Upper lobe of left lung (tissue), 6 donors: ENCODE results near the gene GNA14. TPM values are rescaled to one million over a fixed set of nuclear protein-coding genes. Genes with fewer than 3 reads are reported as not detected.

ENCODE experiments used
- ATAC-seq, 2 donors: fragments of 200-7000 bp; cut with Tn5 transposase; one replicate each; pipeline ENCODE4 v1.9.1; 2022; ENCODE audit warnings: mild to moderate bottlenecking in 2 of 2, moderate library complexity in 2 of 2; ENCODE audit not compliant: low FRiP score in 2 of 2
- DNase-seq, 2 donors: peaks; one replicate each; pipeline ENCODE4 v3.0.0-alpha.2; 2019 to 2020
- H3K27ac ChIP-seq, 4 donors: fragments of 200-600 bp; sonication (generic); one replicate each; pipeline ENCODE4 v1.5.1; 2016 to 2019
- H3K27me3 ChIP-seq, 4 donors: fragments of 200-600 bp; sonication (generic); one replicate each; pipeline ENCODE4 v1.5.1; 2017 to 2019
- H3K36me3 ChIP-seq, 4 donors: fragments of 200-600 bp; sonication (generic); one replicate each; pipeline ENCODE4 v1.5.1; 2016 to 2019
- H3K4me1 ChIP-seq, 4 donors: fragments of 200-600 bp; sonication (generic); one replicate each; pipeline ENCODE4 v1.5.1; 2018 to 2019
- H3K4me3 ChIP-seq, 4 donors: fragments of 200-600 bp; sonication (generic); one replicate each; pipeline ENCODE4 v1.5.1; 2017 to 2019; ENCODE audit warnings: mild to moderate bottlenecking in 2 of 4, moderate library complexity in 1 of 4
- H3K9me3 ChIP-seq, 4 donors: fragments of 200-600 bp; sonication (generic); one replicate each; pipeline ENCODE4 v1.5.1; 2018 to 2019
- EP300 ChIP-seq, 4 donors: sonication (generic); formaldehyde crosslinking; IDR thresholded peaks; one replicate each; pipeline ENCODE4 v1.5.1; 2017; ENCODE audit warnings: antibody characterized with exemption in 4 of 4, control low read depth in 2 of 4
- POLR2A ChIP-seq, 4 donors: fragments of 450-650 bp; IDR thresholded peaks; one replicate each; pipeline ENCODE4 v1.5.1; 2016 to 2017; ENCODE audit warnings: antibody characterized with exemption in 4 of 4, mild to moderate bottlenecking in 2 of 4
- POLR2AphosphoS5 ChIP-seq, 2 donors: sonication (generic); formaldehyde crosslinking; IDR thresholded peaks; one replicate each; pipeline ENCODE4 v1.5.1; 2017; ENCODE audit warnings: antibody characterized with exemption in 2 of 2
- WGBS, 2 donors: methylation state at CpG; one replicate each; pipeline ENCODE4 v1.1.5; 2017 to 2018; 5-methylcytosine and 5-hydroxymethylcytosine counted together
- total RNA-seq, 6 donors: library from RNA; depleted of rRNA in 4 of 6; stranded (reverse); fragments of >200 nt in 4 of 6; gene quantifications; one replicate each; pipeline versions ENCODE4 v1.1.0 to v1.2.1, GENCODE V29; 2016 to 2021
- TF ChIP-seq, protein P1 (sequence below), 6 experiments: fragments of 450-650 bp in 4 of 6; fragments of 200-600 bp in 2 of 6; sonication (generic) in 2 of 6; IDR thresholded peaks; one replicate each; pipeline ENCODE4 v1.5.1; 2016 to 2019; ENCODE audit warnings: antibody characterized with exemption in 6 of 6
- donor health status: DM: no; HTN: no; CAD: no; lungs with moderate emphysema.
- donor health status: DM: no; HTN: yes; CAD: no; lungs with severe emphysema.

The GNA14 gene
- total RNA-seq, 6 donors from 2014 or later, result 6.0 to 28.3 (median 14.9) TPM

DNA sequence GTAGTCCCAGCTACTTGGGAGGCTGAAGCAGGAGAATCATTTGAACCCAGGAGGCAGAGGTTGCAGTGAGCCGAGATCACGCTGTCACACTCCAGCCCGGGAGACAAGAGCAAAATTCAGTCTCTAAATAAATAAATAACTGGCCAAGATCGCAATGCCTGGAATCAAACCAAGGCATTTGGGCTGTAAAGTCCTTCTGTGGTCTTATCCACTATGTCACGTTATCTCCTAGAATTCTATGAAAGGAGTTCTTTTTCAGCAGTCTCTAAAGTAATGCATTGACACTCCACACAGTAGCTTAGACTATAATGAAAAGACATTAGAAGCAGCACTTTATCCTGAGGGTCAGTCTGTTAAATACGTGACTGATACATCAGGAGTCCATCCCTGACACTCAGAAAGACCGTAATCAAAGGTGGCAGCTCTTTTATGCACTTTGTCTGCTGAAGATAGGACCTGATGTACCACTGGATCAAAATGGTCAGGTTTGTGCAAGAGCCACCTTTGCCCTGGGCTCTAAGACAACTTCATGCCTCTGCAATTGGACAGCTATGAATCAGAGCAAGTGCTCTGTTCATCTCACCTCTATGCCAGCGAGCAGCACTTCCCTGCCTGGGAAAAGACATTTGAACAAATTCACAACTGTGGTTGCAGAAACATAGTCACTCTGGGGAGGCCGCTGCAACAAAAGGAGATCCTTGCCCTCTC is 31.7 kb upstream of the GNA14 start:
- no peaks in the 10 kb centered on the region for H3K36me3 ChIP-seq
- no peaks in the 10 kb centered on the region for H3K9me3 ChIP-seq
- no peak overlapping the region for H3K27ac ChIP-seq
- H3K27me3 ChIP-seq, result no peaks in the 10 kb centered on the region
- H3K4me1 ChIP-seq, result peaks cover 0 to 6% (median 3%) of the 10 kb centered on the region in 4 donors
- DNase-seq (no peak), ATAC-seq (no peak)
- 82 to 89% methylated on average over 9 of the region's 9 CpGs for WGBS, 2 donors
- TF ChIP-seq EP300 (IDR thresholded peaks at IDR 0.05) (no peak), POLR2AphosphoS5 (IDR thresholded peaks at IDR 0.05) (no peak), POLR2A (IDR thresholded peaks at IDR 0.05) (no peak)
- TF ChIP-seq, protein P1, sequence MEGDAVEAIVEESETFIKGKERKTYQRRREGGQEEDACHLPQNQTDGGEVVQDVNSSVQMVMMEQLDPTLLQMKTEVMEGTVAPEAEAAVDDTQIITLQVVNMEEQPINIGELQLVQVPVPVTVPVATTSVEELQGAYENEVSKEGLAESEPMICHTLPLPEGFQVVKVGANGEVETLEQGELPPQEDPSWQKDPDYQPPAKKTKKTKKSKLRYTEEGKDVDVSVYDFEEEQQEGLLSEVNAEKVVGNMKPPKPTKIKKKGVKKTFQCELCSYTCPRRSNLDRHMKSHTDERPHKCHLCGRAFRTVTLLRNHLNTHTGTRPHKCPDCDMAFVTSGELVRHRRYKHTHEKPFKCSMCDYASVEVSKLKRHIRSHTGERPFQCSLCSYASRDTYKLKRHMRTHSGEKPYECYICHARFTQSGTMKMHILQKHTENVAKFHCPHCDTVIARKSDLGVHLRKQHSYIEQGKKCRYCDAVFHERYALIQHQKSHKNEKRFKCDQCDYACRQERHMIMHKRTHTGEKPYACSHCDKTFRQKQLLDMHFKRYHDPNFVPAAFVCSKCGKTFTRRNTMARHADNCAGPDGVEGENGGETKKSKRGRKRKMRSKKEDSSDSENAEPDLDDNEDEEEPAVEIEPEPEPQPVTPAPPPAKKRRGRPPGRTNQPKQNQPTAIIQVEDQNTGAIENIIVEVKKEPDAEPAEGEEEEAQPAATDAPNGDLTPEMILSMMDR (IDR thresholded peaks at IDR 0.05), result no peak
- no peak overlapping the region for H3K4me3 ChIP-seq

DNA sequence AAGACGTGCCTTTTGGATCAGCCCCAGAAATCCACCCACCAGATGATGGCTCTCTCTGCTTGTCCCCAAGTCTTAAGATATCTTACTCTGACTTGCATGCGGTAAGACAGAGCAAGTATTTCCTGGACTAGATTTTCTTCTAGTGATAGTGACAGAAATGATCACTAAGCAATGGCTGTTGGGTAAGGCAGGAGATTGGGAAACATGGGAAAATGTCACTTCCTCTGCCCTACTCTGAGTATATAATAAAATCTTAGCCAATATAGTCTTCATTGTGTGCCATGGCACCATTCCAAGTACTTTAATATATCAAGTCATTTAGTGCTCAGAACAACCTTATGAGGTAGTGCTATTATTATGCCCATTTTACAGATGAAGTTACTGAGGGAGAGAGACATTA is 31.0 kb upstream of the GNA14 start:
- Histone ChIP-seq H3K4me3 (no peak overlapping the region), H3K36me3 (no peaks in the 10 kb centered on the region), H3K27me3 (no peaks in the 10 kb centered on the region), H3K27ac (no peak overlapping the region), H3K4me1 (peaks cover 0 to 6% (median 3%) of the 10 kb centered on the region in 4 donors), H3K9me3 (no peaks in the 10 kb centered on the region)
- ATAC-seq (peak in 1 of 2 donors; percentile 29), DNase-seq (no peak)
- 32 to 52% methylated on average over 2 of the region's 2 CpGs for WGBS, 2 donors
- TF ChIP-seq POLR2A (IDR thresholded peaks at IDR 0.05), result no peak
- TF ChIP-seq POLR2AphosphoS5 (IDR thresholded peaks at IDR 0.05), result no peak
- no peak for TF ChIP-seq EP300 (IDR thresholded peaks at IDR 0.05)
- TF ChIP-seq, protein P1 (IDR thresholded peaks at IDR 0.05), result no peak

DNA sequence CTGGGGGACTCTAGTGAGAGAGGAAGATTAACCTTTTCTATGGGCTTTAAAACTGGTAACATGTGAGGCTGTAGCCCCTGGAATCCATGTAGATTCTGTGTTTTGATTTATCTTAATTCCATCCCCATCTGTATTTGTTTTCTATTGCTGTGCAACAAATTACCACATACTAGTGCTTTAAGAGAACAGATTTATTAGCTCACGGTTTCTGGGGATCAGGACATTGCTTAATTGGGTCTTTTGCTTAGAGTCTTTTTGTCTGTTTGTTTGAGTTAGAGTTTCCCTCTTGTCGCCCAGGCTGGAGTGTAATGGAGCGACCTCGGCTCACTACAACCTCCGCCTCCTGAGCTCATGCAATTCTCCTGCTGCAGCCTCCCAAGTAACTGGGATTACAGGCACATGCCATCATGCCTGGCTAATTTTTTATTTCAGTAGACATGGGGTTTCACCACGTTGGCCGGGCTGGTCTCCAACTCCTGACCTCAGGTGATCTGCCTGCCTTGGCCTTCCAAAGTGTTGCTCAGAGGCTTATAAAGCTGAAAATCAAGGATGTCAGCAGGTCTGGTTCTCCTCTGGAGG is 29.9 kb upstream of the GNA14 start:
- Histone ChIP-seq H3K4me3 (no peak overlapping the region), H3K36me3 (no peaks in the 10 kb centered on the region), H3K27ac (no peak overlapping the region), H3K27me3 (no peaks in the 10 kb centered on the region), H3K4me1 (peaks cover 0 to 6% (median 3%) of the 10 kb centered on the region in 4 donors), H3K9me3 (no peaks in the 10 kb centered on the region)
- DNase-seq (no peak), ATAC-seq (no peak)
- no peak for TF ChIP-seq EP300 (IDR thresholded peaks at IDR 0.05)
- no peak for TF ChIP-seq POLR2A (IDR thresholded peaks at IDR 0.05)
- TF ChIP-seq POLR2AphosphoS5 (IDR thresholded peaks at IDR 0.05), result no peak
- TF ChIP-seq, protein P1 (IDR thresholded peaks at IDR 0.05), result no peak
- WGBS, 2 donors, result 77% methylated on average over 7 of the region's 7 CpGs

DNA sequence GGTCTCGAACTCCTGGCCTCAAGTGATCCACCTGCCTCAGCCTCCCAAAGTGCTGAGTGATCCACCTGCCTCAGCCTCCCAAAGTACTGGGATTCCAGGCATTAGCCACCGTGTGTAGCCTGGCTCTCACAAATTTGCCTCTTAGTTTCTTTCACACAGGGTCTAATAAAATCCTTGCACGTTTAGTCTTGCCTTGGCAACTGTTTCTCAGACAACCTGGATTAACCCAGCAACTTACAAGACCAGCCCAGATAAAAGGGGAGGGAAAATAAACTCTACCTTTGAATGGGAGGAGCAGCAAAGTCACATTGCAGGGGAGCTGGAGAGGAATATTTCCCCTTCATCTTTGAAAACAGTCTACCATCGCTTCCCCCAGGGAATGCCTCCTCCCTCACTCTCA is 29.3 kb upstream of the GNA14 start:
- no peak for DNase-seq
- no peaks in the 10 kb centered on the region for H3K27me3 ChIP-seq
- WGBS, 2 donors, result 78 to 86% methylated on average over 4 of the region's 4 CpGs
- H3K4me1 ChIP-seq, result peaks cover 0 to 6% (median 3%) of the 10 kb centered on the region in 4 donors
- TF ChIP-seq POLR2AphosphoS5 (IDR thresholded peaks at IDR 0.05), result no peak
- TF ChIP-seq, protein P1 (IDR thresholded peaks at IDR 0.05), result no peak
- no peak for TF ChIP-seq POLR2A (IDR thresholded peaks at IDR 0.05)
- no peak for TF ChIP-seq EP300 (IDR thresholded peaks at IDR 0.05)
- no peak overlapping the region for H3K27ac ChIP-seq
- no peaks in the 10 kb centered on the region for H3K9me3 ChIP-seq
- no peak for ATAC-seq
- no peaks in the 10 kb centered on the region for H3K36me3 ChIP-seq
- no peak overlapping the region for H3K4me3 ChIP-seq
